NCI-H526 treated with DMSO at 0.1 percent for 48 hours (cell line): ENCODE measurements around the gene CECR2.
A peak's percentile ranks its signal among the peaks of the same experiment; 100 is the strongest.

Experiments used
- DNase-seq: peaks from one replicate; lab custom pipeline; 2025; lab: John Stamatoyannopoulos, UW

CECR2 gene

DNA sequence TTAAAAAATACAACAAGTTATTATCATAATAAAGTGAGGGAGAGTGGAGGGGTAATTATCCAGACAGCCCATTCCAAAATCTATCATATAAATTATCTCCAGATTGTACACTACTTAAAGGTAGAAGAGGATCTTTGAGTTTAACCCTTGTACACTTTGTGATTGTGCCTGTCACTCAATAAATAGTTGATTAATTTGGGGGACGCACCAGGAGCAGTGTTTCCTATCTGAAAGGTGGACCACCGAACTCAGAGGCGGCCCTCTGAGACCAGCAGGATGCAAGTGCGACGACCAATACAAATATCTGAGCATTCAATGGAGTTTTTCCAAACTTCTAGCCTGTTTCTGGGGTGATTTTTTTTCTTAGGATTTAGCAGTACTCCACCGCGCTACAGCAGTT is 1.1 kb upstream of the CECR2 start:
- no peak for DNase-seq

DNA sequence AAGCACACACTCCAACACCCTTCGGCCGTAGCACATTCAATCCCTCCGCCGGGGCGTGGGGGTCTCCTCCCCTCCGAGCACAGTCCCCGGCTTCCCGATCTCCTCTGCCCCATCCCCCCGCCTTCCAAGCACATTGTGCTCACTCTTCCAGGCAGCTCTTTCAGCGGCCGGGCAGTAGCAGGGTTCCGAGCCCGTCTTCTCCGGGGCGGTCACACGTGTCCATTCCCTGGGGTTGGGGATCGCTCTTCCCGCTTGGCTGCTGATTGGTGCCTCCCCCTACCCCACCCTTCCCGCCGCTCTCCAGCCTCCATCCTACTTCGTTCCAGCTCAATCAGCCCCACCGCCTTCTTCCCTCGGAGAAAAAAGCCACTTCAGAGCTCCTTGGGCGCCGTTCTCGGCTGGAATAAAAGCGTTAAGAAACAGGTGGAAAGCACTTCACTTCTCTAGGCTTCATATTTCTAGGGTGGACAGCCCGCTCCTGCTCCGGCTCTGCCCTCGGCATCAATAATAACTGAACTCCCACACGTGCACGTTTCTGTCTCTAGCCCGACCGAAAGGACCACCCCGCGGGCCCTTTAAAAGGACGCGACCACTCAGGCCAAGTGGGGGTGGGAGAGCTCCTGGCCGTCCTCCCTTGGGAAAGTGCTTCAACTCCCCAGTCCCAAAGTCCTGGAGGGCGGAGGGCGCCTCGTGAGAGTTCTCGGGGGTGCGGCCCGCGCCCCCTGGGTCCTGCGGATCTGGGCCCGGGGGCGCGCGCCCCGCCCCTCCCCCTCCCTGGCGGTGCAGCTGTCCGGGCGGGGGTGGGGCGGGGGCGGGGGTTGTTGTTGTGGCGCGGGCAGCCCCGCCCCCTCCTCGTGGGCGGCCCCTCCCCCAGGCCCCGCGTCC is 464 bp upstream of the CECR2 start:
- DNase-seq: peak; percentile 11

DNA sequence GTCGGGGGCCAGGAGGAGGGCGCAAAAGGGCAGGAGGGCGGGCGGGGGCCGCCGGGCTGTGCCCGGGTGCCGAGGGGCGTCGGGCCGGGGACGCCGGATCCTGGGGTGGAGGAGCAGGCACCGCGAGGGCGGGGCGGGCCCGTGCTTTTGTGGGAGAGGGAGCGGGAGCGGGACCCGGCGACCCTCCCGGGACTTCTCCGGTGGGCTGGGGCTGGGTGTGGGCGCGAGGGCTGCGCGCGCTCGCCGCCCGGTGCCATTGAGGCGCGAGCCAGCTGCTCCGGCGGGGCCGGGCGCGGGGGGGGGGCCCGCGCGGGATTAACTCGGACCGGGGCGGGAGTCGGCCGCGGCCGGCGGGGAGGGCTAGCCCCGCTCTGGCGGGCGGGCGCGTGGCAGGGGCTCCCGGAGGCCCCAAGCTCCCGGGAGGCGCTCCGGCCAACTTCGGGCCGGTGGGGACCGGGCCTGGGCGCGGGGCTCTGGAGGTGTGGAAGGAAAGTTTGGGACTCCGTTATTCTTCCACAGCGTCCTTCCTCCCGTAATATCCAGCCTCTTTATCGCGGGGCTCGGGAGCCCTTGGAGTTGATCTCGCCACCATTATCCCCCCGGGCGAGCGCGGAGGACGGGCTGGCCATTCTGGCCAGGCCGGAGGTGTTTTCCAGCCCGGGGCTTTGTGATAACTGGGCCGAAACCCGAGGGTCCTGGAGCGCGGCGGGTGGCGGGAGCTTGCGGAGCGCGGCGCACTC is 936 bp downstream of the CECR2 start:
- DNase-seq: no peak

DNA sequence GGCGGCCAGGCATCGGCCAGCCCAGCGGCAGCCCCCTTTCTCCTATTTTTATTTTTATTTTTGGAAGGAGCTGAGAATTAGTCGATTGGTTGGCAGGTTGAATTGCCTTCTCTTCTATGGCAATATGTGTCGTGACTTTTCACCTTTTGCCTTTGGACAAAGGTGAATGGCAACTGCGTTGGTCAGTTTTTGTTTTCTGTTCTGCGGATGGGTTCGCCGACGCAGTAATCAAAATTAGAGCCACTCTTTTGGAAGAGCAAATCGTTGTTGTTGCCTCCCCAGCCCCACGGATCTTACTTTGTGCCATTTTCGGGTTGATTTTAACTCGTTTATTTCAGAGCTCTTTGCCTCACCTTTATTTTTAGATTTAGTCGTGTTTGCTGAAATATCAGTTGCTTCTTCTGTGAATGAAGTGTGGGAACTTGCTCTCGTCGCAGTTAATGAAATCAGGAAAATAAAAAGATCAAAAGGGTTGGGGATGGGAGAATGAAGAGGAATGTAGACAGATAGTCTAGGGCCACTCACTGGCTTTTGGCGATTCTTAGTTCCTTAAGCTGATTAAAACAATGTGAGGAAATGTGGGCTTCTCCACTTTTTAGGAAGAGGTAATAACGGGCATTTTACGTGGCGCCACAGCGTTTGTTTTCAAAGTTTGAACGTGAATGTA is 1.6 kb downstream of the CECR2 start:
- no peak for DNase-seq

DNA sequence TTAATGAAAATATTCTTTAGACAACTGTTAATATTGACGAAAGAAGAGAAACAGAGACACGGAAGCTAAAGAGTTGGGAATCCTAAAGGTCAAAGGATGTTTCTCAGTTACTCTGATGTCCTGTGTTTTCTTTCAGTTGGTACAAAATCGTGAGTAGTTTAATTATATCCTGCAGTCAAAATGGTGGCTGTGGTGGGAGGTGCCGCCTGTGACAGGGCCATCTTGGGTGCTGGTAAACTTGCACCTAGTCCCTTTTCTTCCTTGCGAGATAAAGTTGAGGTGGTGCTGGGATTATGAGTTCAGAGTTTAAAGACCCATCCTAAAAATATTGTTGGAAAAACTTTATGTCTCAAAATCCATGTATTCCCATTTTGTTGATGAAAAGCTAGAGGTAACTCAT is 2.2 kb downstream of the CECR2 start:
- DNase-seq: no peak

DNA sequence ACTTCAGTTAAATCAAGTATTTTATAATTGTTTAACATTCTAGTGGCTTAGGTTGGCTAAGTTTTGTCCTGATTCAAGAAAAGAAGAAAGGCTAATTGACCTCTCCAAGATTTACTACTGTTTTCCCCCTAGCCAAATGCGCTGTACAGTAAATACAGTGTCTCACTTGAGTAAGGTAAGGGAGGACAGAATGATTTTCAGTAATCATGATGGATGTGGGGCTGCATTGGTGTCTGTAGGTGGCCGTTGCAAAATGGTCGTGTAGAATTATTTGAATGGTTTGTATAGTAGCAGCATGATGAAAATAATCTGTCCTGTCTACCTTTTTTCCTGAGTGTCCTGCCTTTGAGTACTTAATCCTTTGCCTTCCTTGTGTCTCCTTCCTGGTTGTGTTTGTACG is 4.6 kb downstream of the CECR2 start:
- DNase-seq: no peak

DNA sequence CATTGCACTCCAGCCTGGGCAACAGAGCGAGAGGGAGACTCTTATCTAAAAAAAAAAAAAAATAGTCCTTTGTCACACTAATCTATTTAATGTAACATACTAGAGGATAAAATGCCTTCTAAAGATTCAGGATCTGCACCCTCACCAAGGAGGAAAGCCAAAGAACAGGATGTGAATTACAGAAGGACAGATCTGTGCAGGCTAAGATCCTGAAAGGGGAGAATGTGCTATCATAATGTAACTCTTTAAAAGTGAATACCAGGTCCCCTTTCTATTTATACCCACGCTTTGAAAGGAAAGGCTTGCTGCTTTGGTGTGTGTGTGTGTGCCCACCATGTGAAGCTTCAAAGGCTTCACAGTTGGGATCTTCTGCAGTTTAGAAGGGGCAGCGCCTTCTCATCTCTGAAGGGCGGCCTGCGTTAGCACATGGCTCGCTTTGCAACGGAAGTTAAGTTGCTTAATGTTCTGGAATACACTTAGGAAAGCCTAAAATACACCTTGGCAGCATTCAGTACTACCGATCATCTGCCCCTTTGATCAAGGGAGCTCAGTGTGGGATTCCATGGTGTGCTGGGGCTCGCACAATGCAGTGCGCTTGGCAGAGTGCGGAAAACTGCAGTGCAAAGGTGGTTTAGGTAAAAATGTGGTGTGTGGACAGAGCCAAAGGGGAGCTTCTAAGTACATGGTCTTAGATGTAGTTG is 6.8 kb downstream of the CECR2 start:
- DNase-seq: no peak

DNA sequence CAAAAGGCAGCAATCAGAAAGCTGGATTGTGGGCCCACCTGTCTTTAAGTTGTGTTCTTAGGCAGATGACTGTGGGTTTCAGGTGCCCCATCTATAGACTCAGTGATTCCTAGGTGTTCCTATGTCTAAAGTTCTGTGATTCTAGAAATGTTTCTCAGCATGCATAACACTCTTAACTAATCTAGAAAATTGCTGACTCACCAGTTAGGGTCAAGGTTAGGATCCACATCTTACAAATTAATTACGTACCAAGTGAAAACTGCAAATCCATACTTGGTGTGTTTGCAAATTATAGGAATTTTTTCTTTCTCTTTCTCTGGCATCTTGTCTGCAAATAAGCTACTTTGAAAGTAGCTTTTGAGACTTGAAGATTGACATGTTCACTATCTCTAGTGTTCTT is 7.7 kb downstream of the CECR2 start:
- no peak for DNase-seq

DNA sequence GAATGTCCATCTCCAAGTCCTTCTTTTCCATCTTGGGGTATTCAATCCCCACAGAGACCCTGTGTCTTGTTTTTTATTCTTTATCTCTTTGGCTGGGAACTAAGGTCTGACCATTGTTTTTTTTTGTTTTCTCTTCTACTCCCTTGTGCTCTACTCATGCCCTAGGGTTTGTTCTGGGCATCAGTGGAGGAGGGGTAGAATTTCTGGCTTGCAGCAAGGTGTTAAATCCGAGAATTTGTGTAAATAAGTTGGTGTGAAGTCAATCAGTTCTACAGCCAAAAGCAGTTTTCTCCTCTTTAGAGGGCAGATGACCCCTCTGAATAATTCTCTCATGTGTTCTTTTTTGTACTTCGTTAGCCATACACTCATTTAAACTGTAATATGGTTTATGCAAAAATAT is 10.7 kb downstream of the CECR2 start:
- no peak for DNase-seq

DNA sequence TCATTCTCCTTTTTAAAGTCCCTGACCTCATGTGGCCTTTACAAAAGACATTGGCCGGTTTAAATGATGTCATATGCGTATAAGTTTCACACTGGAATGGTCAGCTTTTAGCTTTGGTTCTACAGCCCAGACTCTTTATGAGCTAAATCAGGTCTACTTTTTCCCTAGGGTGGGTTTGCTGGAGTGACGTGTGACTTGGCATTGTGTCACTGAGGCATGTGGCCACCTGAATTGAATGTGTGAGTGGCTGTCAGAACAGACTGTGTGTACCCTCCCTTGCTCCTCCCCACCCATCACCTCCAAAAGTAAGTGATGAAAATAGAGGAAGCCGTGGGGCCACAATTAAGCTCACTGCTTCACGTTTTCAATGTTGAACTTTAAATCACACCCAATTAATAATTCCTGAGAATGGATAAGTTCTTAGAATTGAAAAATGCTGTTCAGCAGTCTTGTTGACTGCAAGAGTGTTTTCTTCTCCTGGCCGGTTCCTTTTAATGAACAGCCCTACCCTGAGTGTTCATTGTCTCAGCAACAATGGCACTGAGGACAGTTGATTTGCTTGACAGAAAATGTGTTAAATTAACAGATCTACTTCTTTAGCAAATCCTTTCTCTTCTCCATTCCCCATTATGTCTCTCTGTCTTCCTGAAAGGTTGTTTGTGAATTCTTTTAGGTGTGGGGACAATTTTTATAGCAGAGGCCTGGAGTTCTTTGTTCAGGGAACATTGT is 11.3 kb downstream of the CECR2 start:
- no peak for DNase-seq

DNA sequence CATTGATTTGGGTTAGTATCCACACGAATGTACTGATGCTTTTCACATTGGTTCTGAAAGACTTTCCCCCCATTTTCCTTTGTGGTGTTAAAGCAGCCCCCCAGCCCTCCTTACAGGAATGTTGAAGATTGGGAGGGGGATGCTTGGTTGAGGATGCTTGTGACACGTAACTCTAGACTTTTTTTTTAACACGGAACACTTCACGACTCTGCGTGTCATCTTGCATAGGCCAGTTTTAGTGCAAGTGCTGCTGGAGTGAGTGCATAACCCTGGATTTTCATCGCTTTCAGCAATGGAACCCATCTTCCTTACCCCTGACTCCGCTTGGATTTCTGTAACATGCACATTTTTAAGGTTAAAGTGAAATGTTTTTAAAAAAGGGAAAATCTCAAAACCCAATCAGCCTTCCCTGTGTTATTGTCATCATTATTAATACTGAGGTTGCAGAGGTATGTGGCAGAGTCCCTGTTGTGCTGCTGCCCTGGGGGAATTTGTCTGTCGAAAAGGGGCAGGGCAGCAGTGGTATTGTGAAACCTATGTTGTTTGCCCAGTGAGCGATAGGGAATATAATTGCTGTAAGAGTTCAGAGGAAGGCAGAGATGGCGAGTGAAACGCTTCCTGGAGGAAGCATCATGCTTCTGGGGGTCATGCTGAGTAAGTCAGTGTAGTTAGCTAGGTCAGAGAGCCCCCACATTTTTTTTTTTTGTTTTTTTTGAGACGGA is 12.1 kb downstream of the CECR2 start:
- DNase-seq: no peak

DNA sequence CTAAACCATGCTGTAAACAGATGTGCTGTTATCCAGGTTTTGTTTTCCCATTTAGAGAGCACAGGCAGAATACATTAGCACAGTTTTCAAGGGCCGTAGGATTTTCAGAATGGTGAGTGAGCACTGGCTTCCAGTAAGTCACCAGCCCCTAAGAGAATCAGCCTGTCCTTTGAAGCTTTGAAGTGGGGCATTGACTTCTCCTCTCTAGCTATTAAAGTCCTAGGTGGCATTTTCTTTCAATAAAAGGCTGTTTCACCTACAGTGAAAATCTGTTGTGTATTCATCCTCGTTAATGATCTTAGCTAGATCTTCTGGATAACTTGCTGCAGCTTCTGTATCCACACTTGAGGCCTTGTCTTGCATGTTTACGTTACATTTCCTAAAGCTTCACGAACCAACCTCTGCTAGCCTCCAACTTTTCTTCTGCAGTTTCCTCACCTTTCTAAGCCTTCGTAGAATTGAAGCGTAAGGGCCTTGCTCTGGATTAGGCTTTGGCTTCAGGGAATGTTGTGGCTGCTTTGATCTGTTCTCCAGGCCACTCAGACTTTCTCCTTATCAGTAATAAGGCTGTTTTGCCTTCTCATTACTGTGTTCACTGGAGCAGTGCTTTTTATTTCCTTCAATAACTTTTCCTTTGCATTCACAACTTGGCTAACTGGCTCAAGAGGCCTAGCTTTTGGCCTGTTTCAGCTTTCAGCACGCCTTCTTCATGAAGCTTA is 15.5 kb downstream of the CECR2 start:
- no peak for DNase-seq

DNA sequence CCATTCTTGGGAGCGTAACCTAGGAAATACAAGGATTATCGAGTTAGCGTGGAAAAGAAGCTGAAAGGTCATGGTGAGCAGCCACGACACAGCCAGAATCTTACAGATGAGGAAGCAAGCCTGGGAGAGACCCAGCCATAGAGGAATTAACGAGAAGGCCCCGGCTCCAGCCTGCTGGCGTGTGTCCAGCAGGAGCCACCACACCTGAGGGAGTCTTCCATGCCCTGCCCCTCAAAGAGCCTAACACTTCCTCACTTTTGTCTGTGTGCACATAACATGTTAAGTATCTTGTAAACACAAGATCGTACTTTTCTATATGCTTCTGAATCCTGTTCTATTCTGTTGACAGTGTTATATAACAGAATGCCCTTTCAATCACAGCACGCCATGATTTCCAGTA is 18.1 kb downstream of the CECR2 start:
- no peak for DNase-seq

DNA sequence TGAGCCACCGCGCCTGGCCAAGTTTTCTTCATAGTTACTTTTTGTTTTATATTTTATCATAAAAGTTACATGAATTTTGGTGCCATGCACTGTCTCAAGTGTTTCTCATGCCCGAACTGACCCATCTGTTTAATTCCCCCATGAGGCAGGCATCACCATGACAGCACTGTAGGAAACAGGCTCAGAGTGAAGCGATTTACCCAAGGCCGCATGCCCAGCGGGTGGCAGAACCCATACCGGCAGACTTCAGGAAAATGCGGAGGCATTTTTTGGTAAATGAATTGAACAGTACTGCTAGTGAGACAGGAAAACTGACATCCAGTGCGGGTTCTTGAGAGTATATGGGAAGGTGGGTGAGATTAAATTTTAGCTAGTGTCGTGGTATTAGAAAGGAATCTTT is 19.0 kb downstream of the CECR2 start:
- DNase-seq: no peak

DNA sequence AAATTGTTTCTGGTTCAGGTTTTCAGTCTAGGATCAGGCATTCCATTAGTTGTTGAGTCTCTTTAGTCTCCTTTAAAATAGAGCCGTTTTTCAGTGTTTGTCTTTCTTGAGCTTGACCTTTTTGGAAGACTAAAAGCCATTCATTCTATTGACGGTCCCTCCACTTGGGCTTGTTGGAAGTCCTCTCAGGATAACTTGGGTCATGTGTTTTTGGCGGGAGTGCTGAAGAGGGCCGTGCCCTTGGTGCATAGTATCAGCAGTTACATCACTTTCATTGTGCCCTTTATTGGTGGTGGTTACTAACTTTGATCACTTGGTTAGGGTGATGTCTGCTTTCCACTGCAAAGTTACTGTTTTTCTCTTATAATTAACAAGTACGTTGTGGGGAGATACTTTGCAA is 20.8 kb downstream of the CECR2 start:
- DNase-seq: no peak

DNA sequence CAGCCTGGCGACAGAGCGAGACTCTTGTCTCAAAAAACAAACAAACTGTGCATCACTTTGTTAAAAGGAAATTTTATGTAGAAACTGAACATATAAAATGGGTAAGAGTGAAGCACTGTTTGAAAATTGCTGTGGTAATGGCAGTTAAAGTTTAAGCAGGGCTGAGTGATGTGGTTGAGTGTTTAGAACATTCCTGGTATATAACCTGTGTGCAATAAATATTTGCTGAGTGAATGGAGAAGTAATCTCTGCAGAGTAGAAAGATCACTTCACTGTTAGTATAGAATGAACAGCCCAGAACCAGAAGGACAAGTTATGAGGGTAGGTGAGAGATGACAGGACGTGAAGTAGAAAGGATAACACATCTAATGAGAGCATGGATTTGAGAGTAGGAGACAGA is 27.3 kb downstream of the CECR2 start:
- no peak for DNase-seq

DNA sequence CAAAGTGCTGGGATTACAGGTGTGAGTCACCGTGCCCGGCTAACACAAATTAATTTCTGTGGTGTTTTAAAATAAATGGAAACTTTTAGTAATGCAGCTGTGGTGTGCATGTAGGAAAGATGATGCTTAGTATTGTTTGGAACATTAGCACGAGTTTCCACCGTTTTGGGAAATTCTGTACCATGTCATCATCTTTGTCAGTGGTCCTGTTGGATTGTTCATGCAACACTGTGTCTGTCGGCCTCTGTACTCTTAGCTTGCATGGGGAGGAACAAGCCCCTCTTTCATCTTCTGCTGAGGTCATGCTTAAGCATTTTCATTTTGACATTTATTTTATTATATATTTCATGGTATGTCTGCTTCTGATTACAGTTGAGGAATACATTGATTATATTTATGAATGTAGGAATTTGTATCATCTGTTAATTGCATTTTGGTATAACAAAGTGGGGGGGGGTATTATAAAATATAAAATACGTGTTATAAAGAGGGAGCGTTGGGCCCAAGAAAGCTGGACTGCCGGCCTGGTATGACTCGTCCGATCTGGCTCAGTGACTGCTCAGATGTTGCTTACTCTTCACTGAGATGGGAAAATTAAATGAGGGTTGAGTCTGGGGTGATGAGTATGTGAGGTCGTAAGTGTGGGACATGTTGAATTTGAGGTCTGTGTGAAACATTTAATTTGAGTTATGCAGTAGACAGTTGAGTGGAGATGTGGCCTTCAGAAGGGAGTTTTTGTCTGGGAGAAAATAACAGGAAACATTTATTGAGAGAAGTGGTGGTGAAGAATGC is 28.7 kb downstream of the CECR2 start:
- DNase-seq: no peak

DNA sequence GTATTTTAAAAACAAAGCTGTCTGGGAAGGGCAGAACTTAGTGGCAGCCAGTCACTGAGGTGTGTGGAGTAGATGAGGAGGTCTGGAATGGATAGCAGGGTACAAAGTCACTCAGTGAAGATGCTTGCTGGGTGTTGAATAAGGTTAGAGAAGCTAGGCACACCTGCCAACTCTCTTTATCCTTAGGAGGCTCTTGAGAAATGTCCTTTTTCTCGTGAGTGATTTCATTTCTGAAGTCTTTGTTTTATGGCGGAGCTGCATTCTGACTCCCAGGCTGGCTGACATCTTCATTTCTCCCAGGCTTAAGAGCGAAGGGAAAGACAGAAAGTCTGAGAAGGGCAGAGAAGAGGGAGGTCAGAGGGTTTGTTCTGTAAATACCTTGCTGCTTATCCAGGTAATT is 31.0 kb downstream of the CECR2 start:
- no peak for DNase-seq

DNA sequence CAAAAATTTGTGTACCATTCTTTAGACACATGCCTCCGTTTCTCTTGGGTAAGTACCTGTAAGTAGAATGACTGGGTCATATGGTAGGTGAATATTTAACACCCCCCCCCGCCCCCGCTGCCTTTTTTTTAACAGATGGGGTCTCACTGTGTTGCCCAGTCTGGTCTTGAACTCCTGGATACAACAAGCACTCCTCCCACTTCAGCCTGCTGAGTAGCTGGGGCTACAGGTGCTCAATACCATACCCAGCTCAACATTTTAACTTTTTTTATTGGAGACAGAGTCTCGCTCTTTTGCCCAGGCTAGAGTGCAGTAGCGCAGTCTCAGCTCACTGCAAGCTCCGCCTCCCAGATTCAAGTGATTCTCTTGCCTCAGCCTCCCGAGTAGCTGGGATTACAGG is 32.5 kb downstream of the CECR2 start:
- DNase-seq: no peak

DNA sequence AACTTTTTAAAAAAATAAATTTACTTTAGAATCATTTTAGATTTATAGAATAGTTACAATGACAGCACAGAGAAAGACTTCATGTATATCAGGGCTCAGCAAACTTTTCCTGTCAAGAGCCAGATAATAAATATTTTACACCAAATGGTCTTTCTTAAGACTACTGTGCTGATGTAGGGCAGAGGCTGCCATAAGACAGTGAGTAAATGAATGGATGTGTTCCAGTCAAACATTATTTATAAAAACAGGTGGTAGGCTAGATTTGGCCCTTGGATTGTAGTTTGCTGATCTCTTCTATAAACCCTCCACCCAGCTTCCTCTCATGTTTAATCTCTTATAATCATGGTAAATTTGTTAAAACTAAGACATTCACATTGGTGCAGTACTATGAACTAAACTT is 33.0 kb downstream of the CECR2 start:
- DNase-seq: no peak
